Measurements from ENCODE around the gene SAMD4B. TPM values are rescaled to one million over a fixed set of nuclear protein-coding genes. Genes with fewer than 3 reads are reported as not detected.

The SAMD4B gene
- total RNA-seq, 1 experiment from 2014 or later: 135 TPM

DNA sequence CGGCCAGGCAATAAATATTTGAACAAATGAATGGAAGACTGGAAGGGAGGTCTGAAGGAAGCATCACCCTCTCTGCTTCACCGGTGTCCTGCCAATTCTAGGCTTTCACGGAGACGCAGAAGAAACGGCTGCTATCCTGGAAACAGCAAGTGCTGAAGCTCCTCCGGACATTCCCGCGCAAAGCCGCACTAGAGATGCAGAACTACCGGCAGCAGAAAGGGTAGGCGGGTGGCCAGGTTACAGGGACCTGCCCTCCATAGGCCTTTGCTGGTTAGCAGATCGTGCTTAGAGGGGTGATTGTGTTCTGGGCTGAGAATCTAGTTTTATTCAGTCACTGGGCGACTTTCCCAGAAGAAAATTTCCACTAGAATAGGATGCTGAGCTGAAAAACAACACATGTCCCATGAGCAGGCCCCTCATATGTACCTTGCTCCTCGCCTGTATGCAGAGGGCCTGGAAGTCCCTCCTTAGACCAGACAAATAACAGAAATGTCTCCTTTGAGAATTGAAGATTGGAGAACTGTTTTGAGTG lies 37.7 kb downstream of the SAMD4B start:
- Histone ChIP-seq H3K18ac (ENCODE audit: insufficient read length, low read depth, low read length) (no peak overlapping the region), H4K5ac (ENCODE audit: insufficient read length, low read depth, low read length) (no peak overlapping the region), H4K91ac (ENCODE audit: insufficient read length, low read depth, low read length) (no peak overlapping the region), H3K56ac (ENCODE audit: insufficient read length, low read depth, low read length) (no peak overlapping the region), H2BK5ac (ENCODE audit: insufficient read length, low read length) (no peak overlapping the region), H3K79me1 (ENCODE audit: insufficient read depth, low read depth, low read length, poor library complexity, severe bottlenecking) (no peaks in the 10 kb centered on the region), H3K9me3 (ENCODE audit: control insufficient read depth, low read depth, low read length) (no peaks in the 10 kb centered on the region), H3K23ac (ENCODE audit: insufficient read length, low read depth, low read length) (no peak overlapping the region), H2BK120ac (ENCODE audit: low read depth, low read length, poor library complexity, severe bottlenecking) (no peak overlapping the region), H4K20me1 (ENCODE audit: control insufficient read depth, insufficient read depth, insufficient read length) (peaks cover 2% of the 10 kb centered on the region), H2AK5ac (ENCODE audit: insufficient read length, low read length) (no peak overlapping the region), H3K27ac (ENCODE audit: insufficient read length, low read depth, low read length) (no peak overlapping the region), H3K9ac (ENCODE audit: extremely low read depth, insufficient read length, low read length) (no peak overlapping the region), H2BK15ac (ENCODE audit: low read depth, low read length) (no peak overlapping the region), H2BK12ac (ENCODE audit: insufficient read length, low read depth, low read length) (no peak overlapping the region), H3K4me2 (ENCODE audit: insufficient read depth, insufficient read length, low read length) (no peak overlapping the region), H3K27me3 (ENCODE audit: insufficient read depth, low read length) (no peaks in the 10 kb centered on the region), H3K4ac (ENCODE audit: low read depth, low read length) (no peak overlapping the region), H3K23me2 (ENCODE audit: insufficient read length, low read depth, low read length, poor library complexity, severe bottlenecking) (no peaks in the 10 kb centered on the region), H3T11ph (ENCODE audit: low read length) (no peak overlapping the region), H3K14ac (ENCODE audit: insufficient read depth, low read length) (no peak overlapping the region), H2AFZ (ENCODE audit: low read length) (no peak overlapping the region), H3K79me2 (ENCODE audit: insufficient read depth, low read length) (no peaks in the 10 kb centered on the region), H4K8ac (replicated peaks; ENCODE audit: insufficient read length, low read depth, low read length) (no peak overlapping the region), H3K4me1 (ENCODE audit: insufficient read depth, low read length) (no peaks in the 10 kb centered on the region), H2BK20ac (ENCODE audit: low read depth, low read length, poor library complexity, severe bottlenecking) (no peak overlapping the region)
- peaks cover 0 to 1% of the 10 kb centered on the region in 2 experiments; a peak in 1 of 4 replicates for H3K4me1 Mint-ChIP-seq
- no peak for DNase-seq
- H3K27me3 Mint-ChIP-seq (ENCODE audit: low read depth): no peaks in the 10 kb centered on the region
- no peak overlapping the region for H3K27ac Mint-ChIP-seq
- WGBS (ENCODE audit: extremely low coverage, insufficient read length, low lambda C conversion rate): no CpG with 5 or more reads among the region's 14 CpGs
- peaks cover 50 to 93% (median 91%) of the 10 kb centered on the region in 3 experiments; a peak in 6 of 7 replicates for H3K36me3 Mint-ChIP-seq (ENCODE audit: insufficient read depth in 1 of 3, low read depth in 3 of 3)
- TF ChIP-seq, protein P1, sequence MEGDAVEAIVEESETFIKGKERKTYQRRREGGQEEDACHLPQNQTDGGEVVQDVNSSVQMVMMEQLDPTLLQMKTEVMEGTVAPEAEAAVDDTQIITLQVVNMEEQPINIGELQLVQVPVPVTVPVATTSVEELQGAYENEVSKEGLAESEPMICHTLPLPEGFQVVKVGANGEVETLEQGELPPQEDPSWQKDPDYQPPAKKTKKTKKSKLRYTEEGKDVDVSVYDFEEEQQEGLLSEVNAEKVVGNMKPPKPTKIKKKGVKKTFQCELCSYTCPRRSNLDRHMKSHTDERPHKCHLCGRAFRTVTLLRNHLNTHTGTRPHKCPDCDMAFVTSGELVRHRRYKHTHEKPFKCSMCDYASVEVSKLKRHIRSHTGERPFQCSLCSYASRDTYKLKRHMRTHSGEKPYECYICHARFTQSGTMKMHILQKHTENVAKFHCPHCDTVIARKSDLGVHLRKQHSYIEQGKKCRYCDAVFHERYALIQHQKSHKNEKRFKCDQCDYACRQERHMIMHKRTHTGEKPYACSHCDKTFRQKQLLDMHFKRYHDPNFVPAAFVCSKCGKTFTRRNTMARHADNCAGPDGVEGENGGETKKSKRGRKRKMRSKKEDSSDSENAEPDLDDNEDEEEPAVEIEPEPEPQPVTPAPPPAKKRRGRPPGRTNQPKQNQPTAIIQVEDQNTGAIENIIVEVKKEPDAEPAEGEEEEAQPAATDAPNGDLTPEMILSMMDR (conservative IDR thresholded peaks at IDR 0.05): no peak
- H3K4me3 Mint-ChIP-seq: no peak overlapping the region
- H3K9me3 Mint-ChIP-seq: no peaks in the 10 kb centered on the region
